Osteoblast (primary cell): ENCODE data around the gene ETV3. TPM values are rescaled to one million over a fixed set of nuclear protein-coding genes. Genes with fewer than 3 reads are reported as not detected.

Experiments
- DNase-seq: peaks from one replicate; pipeline ENCODE4 v3.0.0; 2011; ENCODE audit warnings: low spot score, mixed read lengths; ENCODE audit not compliant: insufficient read length; ENCODE audit errors: missing footprints
- H2AFZ ChIP-seq: 2 replicates; pipeline ENCODE4 v1.6.0; 2011; ENCODE audit warnings: mild to moderate bottlenecking, low read length
- H3K27ac ChIP-seq: 2 replicates; pipeline ENCODE4 v1.5.1; 2011; ENCODE audit warnings: mild to moderate bottlenecking, low read depth, low read length, moderate library complexity
- H3K27me3 ChIP-seq: 2 replicates; pipeline ENCODE4 v1.6.0; 2012; ENCODE audit warnings: mild to moderate bottlenecking, control low read depth, inconsistent platforms, low read length, moderate library complexity; ENCODE audit not compliant: insufficient read depth
- H3K36me3 ChIP-seq: 2 replicates; pipeline ENCODE4 v1.5.1; 2011; ENCODE audit warnings: mild to moderate bottlenecking, low read length, control low read depth, moderate library complexity; ENCODE audit not compliant: insufficient read depth
- H3K4me1 ChIP-seq: 2 replicates; pipeline ENCODE4 v1.5.1; 2011; ENCODE audit warnings: mild to moderate bottlenecking, low read length, control low read depth, moderate library complexity; ENCODE audit not compliant: insufficient read depth
- H3K4me2 ChIP-seq: 2 replicates; pipeline ENCODE4 v1.6.0; 2011; ENCODE audit warnings: mild to moderate bottlenecking, low read length; ENCODE audit not compliant: insufficient read depth
- H3K4me3 ChIP-seq: fragments of 200-600 bp; sonication (generic); 3 replicates; pipeline ENCODE4 v1.5.1; 2012; ENCODE audit warnings: mild to moderate bottlenecking, low read length, inconsistent platforms; ENCODE audit not compliant: insufficient read depth
- H3K79me2 ChIP-seq: 2 replicates; pipeline ENCODE4 v1.6.0; 2012; ENCODE audit warnings: mild to moderate bottlenecking, low read length, control low read depth, inconsistent platforms; ENCODE audit not compliant: insufficient read depth
- H3K9me3 ChIP-seq: 2 replicates; pipeline ENCODE4 v1.5.1; 2011; ENCODE audit warnings: low read depth, low read length, control low read depth
- H4K20me1 ChIP-seq: 2 replicates; pipeline ENCODE4 v1.6.0; 2012; ENCODE audit warnings: mild to moderate bottlenecking, low read length, control low read depth; ENCODE audit not compliant: insufficient read depth
- total RNA-seq: library from RNA; depleted of rRNA; stranded (reverse); fragments of >200 nt; gene quantifications from 2 replicates; pipeline ENCODE4 v1.2.3, GENCODE V29; 2012
- TF ChIP-seq, protein P1 (sequence below): IDR thresholded peaks from 2 replicates; pipeline ENCODE4 v1.5.1; 2011; ENCODE audit warnings: mild to moderate bottlenecking, low read depth, low read length, moderate library complexity; ENCODE audit errors: extremely low read depth

The ETV3 gene
- total RNA-seq, 1 donor: 14.8 TPM

DNA sequence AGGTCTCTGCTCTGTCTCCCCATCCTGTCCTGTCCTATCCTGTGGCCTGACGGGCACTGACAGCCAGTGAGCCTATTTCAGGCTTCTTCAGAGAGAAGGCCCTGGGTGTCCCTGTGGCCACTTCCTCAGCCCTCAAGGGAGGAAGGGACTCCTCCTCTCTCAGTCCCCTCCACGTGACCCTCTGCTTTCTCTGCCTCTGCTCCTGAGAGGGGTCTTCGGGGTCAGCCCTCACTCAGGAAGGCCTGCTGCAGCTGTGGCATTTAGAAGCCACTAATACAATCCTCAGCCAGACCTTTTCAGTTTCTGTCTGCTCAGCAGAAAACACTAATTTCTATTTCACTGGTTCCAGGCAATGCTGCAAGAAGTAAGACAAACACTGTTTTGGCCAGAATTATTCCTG, 43.6 kb upstream of the ETV3 start:
- TF ChIP-seq, protein P1, sequence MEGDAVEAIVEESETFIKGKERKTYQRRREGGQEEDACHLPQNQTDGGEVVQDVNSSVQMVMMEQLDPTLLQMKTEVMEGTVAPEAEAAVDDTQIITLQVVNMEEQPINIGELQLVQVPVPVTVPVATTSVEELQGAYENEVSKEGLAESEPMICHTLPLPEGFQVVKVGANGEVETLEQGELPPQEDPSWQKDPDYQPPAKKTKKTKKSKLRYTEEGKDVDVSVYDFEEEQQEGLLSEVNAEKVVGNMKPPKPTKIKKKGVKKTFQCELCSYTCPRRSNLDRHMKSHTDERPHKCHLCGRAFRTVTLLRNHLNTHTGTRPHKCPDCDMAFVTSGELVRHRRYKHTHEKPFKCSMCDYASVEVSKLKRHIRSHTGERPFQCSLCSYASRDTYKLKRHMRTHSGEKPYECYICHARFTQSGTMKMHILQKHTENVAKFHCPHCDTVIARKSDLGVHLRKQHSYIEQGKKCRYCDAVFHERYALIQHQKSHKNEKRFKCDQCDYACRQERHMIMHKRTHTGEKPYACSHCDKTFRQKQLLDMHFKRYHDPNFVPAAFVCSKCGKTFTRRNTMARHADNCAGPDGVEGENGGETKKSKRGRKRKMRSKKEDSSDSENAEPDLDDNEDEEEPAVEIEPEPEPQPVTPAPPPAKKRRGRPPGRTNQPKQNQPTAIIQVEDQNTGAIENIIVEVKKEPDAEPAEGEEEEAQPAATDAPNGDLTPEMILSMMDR: no peak
- Histone ChIP-seq H3K4me1 (no peaks in the 10 kb centered on the region), H2AFZ (no peak overlapping the region), H3K4me2 (no peak overlapping the region), H3K27ac (no peak overlapping the region), H3K27me3 (peaks cover 36% of the 10 kb centered on the region), H3K9me3 (no peaks in the 10 kb centered on the region), H3K4me3 (no peak overlapping the region), H4K20me1 (no peaks in the 10 kb centered on the region), H3K36me3 (no peaks in the 10 kb centered on the region), H3K79me2 (no peaks in the 10 kb centered on the region)
- peak; percentile 29 for DNase-seq

DNA sequence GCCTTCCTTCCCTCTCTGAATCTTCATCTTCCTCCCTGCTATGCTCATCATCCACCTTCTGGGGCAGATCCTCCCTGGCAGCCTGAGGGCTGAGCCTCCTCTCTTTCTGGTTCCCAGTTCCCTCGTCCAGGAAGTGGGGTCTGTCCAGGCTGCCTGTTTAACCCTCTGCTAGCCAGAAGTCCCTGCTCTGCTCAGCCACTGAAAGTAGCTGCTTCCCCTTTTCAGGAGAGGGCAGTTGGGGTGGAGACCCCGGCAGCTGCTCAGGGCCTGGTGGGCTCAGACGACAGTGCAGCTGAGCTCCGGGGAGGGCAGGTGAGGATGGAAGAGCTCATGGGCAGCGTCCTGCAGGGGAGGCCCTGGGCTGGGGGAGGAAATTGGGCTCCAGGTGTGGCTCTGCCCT, 43.1 kb upstream of the ETV3 start:
- no peaks in the 10 kb centered on the region for H3K4me1 ChIP-seq
- no peak overlapping the region for H2AFZ ChIP-seq
- H3K4me2 ChIP-seq: no peak overlapping the region
- peaks cover 33% of the 10 kb centered on the region for H3K27me3 ChIP-seq
- TF ChIP-seq, protein P1: no peak
- H3K4me3 ChIP-seq: no peak overlapping the region
- H3K27ac ChIP-seq: no peak overlapping the region
- H3K9me3 ChIP-seq: no peaks in the 10 kb centered on the region
- no peaks in the 10 kb centered on the region for H3K79me2 ChIP-seq
- no peaks in the 10 kb centered on the region for H3K36me3 ChIP-seq
- DNase-seq: no peak
- no peaks in the 10 kb centered on the region for H4K20me1 ChIP-seq

DNA sequence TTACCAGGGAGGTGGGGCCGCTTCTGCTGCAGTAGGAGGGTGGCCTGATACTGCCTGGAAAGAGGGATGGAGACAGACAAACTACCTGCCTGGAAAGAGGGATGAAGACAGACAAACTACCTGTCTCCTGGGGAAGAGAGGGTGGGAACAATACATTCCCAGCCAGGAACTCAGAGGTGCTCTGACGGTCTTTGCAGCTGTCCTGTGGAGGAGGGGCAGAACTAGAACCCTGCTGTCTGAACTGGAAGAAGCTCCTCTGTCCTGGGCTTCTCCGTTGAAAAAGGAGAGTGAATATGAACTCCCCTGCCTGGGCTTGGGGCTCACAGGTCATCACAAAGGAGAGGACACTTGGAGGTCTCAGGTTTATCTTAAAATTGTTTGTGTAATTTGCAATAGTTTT, 40.3 kb upstream of the ETV3 start:
- no peaks in the 10 kb centered on the region for H4K20me1 ChIP-seq
- H3K27ac ChIP-seq: no peak overlapping the region
- peaks cover 22% of the 10 kb centered on the region for H3K27me3 ChIP-seq
- H2AFZ ChIP-seq: no peak overlapping the region
- TF ChIP-seq, protein P1: no peak
- H3K4me2 ChIP-seq: no peak overlapping the region
- H3K4me1 ChIP-seq: no peaks in the 10 kb centered on the region
- H3K4me3 ChIP-seq: no peak overlapping the region
- no peaks in the 10 kb centered on the region for H3K36me3 ChIP-seq
- H3K79me2 ChIP-seq: no peaks in the 10 kb centered on the region
- H3K9me3 ChIP-seq: no peaks in the 10 kb centered on the region
- no peak for DNase-seq

DNA sequence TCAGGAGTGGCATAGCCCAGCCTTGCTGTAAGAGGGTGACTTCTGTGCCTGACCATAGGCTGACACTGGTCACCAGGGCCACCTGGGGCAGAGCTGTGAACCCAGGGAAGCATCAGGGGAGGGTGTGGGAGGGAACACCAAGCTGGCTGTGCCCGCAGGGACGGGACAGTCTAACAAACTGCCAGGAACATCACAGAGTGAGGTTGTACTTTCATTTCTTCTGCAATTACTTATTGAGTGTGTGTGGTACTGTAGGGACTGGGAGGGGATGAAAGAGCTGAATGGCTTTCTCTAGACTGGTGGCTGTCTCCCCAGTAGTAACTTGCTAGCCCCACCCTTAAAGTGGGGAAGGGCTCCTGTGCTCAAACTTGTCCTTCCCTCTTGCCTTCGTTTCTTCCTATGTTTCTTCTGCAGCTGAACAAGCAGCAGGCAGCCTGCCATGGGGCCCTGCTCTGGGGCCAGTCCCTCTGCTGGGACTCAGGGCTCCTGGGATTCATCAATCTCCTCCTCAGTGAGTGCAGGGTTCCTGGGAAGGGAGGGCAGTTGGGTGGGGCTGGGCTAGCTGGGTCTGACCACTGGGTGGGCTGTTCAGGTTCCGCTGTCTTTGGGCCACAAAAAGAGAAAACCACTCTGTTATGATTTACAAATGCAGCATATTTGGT, 39.7 kb upstream of the ETV3 start:
- DNase-seq: no peak
- no peak overlapping the region for H3K4me2 ChIP-seq
- H3K4me3 ChIP-seq: no peak overlapping the region
- peaks cover 23% of the 10 kb centered on the region for H3K27me3 ChIP-seq
- no peak overlapping the region for H3K27ac ChIP-seq
- no peaks in the 10 kb centered on the region for H3K36me3 ChIP-seq
- no peaks in the 10 kb centered on the region for H4K20me1 ChIP-seq
- no peaks in the 10 kb centered on the region for H3K4me1 ChIP-seq
- no peaks in the 10 kb centered on the region for H3K9me3 ChIP-seq
- no peaks in the 10 kb centered on the region for H3K79me2 ChIP-seq
- TF ChIP-seq, protein P1: no peak
- H2AFZ ChIP-seq: no peak overlapping the region
